Measurements from ENCODE around the gene JAKMIP3.

The JAKMIP3 gene

DNA sequence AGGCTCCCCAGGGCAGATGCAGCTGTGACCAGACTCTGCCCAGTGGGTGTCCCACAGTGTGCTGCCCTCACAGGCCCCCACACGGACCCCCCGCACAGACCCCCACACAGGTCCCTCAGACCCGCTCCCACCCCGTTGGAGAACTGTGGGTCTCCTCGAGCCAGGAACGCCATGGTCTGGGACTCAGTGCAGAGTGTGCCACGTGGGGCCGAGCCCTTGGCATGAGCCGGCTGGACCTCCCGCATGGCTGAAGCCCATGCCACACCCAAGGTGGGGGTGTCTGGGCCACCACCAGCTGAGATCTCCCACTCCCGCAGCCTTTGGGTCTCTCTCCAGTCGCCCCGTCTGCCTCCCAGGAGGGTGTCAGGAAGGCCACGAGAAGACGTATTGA, 34.3 kb downstream of the JAKMIP3 start:
- DNase-seq, result no peak

DNA sequence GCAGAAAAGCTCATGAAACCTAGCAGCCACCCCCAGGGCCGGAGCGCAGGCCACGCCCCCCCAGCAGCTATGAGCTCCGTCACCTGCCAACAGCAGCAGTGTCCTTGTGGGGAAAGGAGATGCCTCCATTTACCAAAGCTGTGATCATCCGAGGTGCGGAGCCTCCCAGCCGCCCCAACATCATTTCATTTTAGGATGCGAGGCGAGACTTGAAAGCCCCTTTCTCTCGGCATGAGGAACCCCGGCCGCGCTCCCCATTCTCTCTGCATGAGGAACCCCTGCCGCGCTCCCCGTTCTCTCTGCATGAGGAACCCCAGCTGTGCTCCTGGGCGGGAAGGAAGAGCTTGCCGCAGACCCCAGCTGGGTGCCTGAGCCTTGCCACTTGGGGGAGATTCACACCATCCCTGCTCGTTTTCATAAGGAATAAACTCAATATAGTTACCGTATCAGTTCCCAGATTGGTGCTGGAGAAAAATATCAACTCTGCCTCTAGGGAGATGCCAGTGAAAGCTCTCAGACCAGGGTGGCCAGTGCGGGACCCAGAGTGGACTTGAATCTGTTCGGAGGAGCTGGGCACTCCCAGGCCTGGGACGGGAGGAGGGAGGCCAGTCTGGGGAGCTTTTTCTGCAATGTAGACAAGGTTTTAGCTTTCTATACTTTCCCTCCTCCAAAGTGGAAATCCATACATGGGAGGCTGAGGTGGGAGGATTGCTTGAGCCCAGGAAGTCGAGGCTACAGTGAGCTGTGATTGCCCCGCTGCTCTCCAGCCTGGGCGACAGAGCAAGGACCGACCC, 35.0 kb downstream of the JAKMIP3 start:
- no peak for DNase-seq

DNA sequence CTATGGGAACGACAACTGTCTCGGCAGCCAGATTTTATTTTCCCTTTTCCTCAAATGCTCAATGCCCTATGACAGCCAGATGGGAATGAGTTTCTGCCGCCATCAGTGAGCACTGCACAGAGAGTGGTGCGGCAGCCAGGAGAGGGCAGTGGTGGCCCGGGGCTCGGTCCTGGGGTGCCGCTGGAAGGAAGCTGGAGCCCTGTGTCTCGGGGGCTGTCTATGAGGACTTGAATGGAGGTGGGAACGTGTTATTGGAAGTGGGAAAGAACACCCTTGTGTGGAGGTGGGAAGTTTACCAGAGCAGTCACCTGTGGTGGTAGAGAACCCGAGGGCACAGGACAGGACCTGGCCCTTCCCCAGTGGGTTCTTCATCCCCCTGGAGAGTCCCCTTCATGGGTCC, 35.8 kb downstream of the JAKMIP3 start:
- no peak for DNase-seq

DNA sequence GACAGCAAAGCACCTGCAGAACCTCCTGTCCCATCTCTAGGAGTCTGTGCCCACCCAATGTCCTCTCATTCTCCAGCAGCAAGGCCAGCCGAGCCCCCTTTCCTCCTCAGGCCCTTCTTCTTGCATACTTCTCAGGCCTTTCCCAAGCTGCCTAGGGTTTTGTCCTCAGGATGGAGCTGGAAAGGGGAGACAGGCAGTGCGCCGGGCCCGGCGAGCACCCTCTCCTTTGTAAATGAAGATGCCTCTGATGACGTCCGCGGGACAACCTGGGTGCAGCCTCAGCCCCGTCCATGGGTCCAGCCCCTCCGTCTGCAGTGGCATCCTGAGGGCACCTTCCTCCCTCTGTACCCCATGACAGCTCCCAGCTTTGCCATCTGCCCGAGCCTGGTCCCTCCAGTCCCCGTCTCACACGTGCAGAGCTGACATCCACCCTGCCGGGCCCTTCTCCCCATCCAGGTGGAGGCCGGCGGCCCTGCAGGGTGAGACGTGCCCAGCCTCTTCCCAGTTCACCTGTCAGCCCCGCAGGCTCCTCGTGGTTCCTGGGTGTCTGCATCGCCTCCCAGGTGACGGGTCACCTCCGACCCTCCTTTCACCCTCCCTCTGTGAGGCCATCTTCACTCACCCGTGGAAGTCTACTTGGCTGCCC, 36.4 kb downstream of the JAKMIP3 start:
- DNase-seq, result no peak

DNA sequence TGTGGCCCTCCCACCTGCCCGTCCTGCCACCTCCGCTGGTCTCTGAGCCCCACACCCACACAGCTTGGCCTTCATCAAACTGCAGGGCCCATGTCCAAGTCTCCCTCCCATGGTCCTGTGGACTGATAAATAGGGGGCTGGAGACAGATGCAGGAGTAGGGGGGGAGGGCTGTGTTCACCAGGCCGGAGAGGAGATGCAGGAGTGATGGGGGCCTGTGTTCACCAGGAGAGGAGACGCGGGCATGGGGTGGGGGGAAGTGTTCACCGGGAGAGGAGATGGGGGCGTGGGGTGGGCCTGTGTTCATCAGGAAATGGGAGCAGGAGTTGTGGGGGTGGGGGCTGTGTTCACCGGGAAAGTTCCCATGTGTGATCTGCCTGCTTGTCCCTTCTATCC, 37.0 kb downstream of the JAKMIP3 start:
- DNase-seq, result no peak

DNA sequence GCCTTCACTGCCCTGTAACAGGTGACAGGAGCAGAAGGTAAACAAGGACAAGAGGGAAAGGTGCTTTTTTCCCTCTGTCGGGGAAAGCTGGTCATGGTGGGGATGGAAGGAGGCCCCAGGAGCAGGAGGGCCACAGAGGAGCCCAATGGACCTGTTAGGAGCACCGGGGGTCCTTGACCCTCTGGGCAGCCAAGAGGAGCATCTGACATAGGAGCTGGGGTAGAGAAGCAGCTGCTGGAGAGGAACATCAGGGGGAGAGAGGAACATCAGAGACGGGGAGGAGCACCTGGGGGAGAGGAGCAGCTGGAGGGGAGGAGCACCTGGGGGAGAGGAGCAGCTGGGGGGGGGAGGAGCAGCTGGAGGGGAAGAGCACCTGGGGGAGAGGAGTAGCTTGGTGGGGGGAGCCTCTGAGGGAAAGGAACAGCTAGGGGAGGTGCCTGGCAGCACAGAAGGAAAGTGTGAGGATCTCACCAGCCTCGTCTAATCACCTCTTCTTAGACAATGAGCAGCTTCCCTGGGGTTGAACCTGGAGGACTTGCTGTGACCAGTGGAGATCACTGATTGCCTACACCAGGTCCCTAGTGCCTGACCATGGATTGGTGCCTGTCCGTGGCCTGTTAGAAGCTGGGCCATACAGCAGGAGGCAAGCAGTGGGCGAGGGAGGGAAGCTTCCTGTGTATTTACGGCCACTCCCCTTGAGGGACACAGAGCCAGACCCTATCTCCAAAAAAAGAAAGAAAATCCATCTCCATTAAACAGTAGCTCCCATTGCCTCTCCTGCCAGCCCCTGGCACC, 37.6 kb downstream of the JAKMIP3 start:
- DNase-seq, result no peak

DNA sequence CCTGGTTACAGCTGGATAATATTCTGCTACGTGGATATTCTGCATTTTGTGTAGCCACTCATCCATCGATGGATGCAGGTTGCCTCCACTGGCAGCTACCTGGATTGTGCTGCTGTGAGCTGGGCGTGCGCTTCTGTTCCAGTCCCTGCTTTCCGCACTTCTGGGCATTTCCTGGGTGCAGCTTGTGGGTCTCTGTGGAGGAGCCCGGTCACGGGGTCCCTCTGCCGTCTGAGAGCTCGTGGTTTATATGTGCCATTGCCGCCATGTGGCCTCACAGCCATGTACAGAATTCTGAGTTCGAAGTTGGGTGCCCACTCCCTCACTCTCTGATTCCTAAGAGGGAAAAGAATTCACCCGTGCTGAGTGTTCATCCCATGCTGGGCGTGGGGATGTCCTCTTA, 38.3 kb downstream of the JAKMIP3 start:
- no peak for DNase-seq

DNA sequence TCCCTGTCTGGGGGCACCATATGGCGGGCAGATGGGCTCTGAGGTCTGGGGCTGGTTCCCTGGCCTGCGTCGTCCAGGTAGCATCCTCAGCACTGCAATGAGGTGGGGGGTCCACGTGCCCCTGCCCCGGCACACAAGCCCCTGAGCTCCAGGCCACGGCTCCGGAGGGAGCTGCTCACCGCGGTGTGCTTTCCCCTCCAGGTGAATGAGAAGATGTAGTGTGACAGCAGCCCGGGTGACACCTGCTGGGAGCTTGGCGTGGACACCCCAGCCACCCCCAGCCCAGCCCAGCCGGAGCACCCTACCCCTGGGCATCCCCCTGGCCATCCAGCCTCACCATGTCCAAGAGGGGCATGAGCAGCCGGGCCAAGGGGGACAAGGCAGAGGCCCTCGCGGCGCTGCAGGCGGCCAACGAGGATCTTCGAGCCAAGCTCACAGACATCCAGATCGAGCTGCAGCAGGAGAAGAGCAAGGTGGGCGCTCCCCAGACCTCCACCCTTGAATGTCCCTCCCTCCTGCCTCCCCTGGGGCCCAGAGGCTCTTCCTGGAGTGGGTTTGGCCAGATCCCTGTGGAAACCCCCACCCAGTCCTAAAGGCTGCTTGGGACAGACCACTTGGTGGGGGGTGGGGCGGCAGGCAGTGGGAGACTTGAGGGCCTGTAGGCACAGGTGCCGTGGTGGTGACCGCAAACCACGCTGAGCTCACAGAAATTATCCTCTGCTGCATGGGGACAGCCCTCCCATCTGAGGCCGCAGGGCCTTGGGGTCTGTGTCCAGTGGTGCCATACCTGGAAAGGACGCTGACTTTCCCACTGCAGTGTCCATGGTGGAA, 38.9 kb downstream of the JAKMIP3 start:
- no peak for DNase-seq

DNA sequence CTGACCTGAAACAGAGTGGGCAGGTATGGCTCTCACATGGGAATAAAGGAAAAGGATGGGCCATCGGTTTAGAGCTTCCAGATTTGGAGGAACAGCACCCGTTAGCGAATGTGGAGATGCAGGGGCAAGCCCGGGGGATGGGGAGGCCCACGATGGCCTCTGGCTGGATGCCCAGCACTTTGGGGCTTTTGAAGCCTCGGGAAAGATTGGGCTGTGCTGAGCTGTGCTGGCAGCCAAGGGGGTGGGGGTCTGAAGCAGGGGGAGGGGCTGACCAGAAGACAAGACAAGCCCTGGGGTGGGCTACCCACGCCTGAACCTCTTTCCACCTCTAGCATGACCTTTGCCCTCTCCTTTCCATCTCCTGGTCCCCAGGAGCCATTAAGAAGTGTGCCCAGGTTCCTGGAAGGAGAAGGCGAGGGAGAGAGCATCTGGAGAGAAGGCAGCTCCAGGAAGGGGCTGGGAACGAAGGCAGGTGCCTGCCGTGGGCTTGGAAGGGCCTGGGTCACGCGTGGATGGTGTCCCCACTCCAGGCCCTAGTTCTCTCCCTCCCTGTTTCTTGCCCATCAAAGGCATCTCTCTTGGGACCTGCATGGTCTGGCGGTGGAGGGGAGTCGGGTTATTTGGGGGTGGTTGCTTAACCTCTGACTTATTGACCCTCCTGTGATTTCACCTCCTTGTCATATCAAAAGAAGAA, 39.7 kb downstream of the JAKMIP3 start:
- DNase-seq, result no peak

DNA sequence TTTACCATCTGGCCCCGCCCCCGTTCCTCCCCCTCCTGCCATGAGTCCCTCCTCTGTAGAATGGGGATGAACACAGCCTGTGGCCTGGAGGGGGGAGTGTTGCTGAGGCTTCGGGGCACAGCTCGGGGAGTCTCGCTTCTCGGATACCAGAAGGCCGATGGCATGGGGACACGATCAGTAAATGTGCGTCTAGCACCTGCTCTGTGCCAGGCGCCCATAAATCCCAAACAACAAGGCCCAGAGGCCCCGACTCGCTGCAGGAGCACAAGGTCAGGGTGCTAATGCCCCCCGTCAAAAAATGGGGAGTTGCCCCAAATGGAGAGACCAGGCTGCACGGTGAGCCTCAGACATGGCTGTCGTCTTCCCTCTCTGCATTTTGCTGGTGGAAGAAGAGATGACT, 40.7 kb downstream of the JAKMIP3 start:
- no peak for DNase-seq

DNA sequence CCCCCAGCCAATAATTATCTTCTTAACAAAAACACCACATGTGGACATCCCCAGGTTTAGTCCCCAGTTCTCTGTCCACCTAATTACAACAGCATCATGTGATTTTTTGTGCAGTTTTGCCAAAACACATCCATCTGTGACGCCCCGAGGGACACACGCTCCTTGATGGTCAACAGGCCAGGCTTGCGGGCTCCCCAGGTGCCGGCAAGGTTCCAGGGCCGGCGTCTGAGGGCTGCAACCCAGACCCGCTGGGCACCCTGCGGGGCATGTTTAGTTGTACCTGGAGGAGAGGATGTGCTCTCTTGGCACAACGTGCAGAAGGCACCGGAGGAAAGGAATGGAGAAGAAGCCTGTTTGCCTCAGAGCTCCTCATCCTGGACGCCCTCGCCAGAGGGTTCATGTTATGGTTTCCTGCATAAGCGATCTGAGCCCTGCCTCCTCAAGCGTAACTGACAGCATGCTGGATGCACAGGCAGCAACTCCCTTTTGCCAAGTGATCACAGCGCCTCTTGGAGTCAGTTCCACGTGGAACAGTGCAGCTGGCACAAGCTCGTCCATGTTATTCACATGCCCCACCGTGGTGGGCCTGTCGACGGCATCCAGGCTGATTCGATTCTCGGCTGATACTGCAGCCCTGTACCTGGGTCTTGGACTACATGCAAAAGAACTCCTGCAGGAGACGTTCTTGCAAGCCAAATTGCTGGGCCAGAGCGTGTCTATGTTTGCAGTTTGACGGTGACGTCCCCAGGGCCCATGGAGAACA, 41.6 kb downstream of the JAKMIP3 start:
- peak; percentile 50 for DNase-seq

DNA sequence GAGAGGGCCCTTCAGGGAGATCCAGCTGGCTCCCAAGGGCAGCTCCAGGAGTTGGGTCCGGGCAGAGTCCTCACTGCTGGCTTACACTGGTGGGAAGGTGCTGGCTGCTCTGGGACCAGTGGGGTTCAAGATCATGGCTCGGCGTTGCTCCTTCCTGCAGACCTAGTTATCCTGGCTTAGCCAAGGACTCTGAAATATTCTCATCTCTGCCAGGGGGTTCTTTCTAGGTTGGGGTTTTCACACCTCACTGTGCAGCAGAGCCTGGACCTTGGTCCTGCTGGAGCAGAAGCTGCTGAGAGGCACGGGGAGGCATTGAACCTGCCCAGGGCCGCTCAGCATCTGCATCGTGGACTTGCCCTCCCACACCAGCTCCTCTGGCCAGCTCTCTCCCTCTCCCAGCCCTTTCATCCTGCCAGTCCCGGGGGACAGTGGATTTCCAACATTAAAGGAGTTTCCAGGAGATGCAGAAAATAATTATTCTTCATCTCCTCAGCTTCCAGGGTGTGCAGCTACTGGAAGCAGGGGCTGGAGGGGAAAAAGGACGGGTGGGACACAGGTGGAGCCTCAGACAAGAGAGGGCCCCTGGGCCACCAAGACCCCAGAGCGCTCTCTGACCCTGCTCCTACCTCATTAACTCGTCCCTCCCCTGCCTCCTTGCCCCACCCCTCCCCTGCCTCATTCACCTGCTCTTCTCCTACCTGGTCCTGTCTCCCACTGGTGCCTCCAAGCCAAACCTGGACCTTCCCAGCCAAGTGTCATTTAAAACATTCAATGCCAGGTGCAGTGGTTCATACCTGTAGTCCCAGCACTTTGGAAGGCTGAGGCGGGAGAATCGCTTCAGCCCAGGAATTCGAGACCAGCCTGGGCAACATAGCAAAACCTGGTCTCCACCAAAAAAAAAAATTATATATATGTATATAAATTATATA, 42.5 kb downstream of the JAKMIP3 start:
- no peak for DNase-seq

DNA sequence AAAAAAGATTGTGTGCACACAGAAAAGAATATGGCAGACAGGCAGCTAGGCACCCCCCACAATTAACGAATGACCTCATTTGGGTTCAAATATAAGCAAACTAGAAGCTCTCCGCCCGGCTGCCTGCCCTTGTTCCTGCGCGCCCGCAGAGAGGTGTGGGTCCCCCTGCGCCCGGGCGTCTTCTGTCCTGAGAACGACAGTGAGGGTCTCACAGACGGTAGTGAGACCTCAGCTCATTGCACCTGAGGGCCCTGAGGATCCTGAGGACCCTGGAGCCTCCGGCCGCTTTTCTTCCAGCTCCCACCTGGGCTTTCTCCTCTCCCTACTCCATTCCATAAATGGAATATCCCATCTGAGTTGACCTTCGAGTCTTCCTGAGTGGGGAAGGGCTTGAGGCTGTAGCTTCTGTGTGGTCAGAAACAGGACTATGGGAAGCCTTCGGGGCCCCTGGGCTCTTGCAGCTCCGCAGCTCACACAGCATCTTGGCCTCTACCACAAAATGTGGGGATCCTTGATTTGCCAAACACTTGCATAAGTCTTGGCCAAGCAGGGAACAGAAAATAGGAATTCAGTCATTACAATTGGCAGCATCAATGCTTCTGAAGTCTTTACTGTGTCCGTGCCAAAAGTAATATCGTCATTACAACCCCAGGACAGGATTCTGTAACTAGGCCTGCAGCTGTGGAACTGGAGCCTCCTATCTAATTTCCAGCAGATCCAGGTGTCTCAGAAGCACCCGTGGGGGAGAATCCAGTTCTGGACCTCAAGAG, 43.8 kb downstream of the JAKMIP3 start:
- DNase-seq, result no peak

DNA sequence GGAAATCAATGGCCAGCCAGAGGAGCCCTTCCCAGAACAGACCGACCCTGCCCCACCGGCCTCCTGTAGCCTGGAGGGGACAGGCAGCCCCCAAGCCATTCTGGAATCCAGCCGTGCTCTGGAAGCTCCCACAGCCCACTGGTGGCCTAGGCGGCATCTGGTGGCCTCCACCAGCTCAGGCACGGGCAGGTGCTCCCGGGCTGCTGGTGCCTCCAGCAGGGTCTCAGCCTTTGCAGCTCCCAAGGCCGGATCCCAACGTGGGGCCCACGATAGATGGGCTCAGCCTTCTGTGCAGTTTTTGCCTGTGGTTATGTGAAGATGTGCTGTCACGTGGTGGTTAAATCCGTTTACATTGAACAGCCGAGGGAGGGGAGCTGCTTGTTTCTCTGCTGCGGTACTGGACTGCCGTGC, 44.4 kb downstream of the JAKMIP3 start:
- DNase-seq, result peak; percentile 50

DNA sequence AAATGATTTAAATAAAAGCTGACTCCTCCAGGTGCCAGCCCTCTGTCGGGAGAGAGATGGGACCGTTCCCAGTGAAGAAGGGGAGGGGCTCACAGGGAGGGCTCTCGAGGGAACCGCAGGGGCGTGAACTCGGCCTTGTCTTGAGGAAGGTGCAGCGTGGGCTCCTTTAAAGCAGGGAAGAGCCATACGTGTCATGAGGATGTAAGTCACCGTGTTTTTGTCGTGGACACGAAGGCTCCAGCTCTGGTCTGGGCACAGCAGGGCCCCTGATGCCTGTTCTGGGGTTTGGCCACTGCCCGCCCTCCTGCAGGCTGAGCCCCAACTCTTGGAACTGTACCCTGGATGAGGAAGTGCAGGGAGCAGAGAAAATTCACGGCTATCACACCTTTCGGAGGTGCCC, 45.0 kb downstream of the JAKMIP3 start:
- no peak for DNase-seq

DNA sequence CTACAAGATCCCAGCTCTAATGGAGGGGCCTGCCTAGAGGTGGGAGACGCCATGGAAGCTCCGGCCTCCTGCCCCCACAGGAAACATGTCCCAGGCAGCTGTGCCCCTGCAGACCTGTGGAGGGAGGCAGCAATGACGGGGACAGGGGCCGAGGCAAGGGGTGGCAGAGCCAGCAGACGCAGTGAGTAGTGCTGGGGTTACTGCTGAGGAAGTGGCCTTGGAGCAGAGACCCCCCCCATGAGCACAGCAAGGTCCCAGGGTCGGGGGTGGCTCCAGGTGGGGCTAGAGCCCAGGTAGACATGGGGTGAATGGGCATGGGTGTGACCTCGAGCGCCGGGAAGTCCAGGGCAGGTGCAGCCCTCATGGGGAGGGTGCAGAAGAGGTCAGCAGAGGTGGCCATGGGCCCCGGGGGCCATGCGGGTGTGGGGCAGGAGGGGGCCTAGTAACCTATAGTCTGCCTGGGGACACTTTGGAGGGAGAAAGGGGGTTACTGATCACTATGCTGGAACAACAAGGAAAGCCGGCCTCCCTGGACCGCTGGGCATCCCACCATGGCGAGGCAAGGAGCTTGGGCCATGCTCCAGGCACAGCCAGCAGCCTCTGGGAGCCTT, 45.5 kb downstream of the JAKMIP3 start:
- DNase-seq, result no peak

DNA sequence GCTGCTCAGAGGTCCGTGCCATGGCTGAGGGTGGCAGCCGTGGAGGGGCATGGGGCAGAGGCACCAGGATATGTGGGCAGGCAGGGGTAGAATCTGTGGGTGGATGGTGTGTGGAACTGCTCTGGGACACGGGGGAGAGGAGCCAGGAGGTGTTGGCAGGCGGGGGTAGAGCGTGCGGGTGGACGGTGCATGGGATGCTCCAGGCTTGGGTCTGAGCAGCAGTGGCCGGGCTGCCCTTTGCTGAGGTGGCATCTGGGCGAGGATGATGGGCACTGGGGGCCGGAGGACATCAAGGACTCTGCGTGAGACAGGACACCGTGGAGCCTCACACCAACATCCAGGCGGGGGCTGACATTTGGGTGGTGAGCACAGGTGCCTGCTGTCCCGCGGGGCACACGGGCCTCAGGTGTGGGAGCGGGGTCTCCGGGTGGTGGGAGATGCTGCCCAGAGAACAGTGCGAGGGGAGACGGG, 46.2 kb downstream of the JAKMIP3 start:
- no peak for DNase-seq

DNA sequence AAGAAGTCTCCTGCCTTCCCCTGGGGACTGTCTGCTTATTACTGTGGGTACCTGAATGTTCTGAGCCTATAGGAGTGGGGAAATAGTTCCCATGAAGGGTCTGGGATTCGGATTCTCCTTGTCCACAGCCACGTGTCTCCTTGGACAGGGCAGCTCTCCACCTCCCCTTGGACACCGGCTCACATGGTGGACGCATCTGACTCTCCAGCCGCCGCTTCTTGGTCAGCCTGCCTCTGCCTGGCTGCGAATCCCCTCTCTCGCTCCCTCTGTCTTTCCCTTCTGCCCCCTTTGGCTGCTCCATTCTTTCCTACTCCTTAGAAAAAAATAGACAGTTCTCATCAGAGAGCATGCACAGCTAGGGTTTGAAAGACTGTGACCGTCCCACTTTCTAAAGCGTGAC, 46.9 kb downstream of the JAKMIP3 start:
- DNase-seq, result no peak

DNA sequence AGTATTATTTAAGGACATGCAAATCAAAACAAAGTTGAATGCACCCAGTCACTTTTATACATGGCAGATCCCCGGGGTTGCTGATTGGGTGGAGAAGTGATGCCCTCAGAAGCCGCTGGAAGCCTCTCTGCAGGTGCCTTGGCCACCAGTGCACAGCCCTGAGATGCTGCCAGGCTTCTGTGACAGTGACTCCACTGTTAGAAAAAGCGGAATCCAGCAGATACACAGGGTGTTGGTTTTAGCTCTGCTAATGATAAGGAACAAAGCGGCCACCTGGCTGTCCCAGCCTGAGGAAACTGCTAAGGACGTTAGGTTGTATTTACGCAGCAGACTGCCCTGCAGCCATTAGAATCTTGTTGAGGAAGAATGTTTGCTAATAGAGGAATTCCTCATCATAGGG, 47.5 kb downstream of the JAKMIP3 start:
- no peak for DNase-seq
